HG03066 (cell line): ENCODE measurements around the gene MESP2.

ENCODE experiments used
- ATAC-seq: cut with Tn5 transposase; IDR thresholded peaks from one replicate; pipeline ENCODE4 v1.9.1; 2021; ENCODE audit warnings: low read depth; ENCODE audit not compliant: unreplicated experiment

MESP2 gene

GRCh38 chr15:89776274-89777072 is at the start of gene MESP2:
TSS of gene MESP2 (plus strand) at chr15:89776332. CDS start at chr15:89776358, 26 bp downstream.
- peak; percentile 71 for ATAC-seq

- no peak for ATAC-seq
These were observed 47.9 kb upstream of the MESP2 start for GRCh38 chr15:89728254-89728653.

- no peak for ATAC-seq
These were observed 44.9 kb upstream of the MESP2 start for GRCh38 chr15:89731275-89731674.

DNA sequence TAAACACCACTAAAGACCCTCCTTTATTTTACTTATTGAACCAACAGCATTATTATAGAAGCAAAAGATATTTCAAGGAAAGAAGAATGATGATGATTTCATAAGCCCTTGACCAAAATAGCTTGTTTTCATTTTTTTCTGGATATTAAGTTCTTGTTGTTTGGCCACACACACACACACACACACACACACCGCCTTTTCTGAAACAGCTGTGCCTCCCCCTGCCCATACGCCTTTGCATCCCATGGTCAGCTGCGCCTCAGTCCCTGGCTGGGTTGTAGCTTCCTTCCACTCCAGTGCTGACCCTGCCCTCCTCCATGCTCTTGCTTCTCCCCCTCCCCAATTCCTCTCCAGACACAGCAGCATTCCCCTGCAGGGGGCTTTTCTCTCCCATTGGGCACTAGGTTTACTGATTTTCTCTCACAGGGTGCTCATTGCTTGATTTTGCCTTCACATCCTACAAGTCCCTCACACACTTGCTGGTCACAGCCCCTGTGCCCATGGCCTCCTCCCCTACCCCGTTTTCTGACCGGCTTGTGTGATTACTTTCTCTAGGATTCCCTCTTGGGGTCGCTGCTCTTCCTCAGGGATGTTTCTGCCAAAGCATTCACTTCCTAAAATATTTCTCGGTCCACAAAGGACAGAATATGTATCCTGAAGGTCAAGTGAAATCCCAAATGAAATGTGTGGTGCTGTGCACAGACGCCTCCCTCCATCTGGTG is 43.5 kb upstream of the MESP2 start:
- no peak for ATAC-seq

GRCh38 chr15:89735773-89736172 is 40.4 kb upstream of the MESP2 start:
- no peak for ATAC-seq

GRCh38 chr15:89740137-89740536 is 36.0 kb upstream of the MESP2 start:
- no peak for ATAC-seq

DNA sequence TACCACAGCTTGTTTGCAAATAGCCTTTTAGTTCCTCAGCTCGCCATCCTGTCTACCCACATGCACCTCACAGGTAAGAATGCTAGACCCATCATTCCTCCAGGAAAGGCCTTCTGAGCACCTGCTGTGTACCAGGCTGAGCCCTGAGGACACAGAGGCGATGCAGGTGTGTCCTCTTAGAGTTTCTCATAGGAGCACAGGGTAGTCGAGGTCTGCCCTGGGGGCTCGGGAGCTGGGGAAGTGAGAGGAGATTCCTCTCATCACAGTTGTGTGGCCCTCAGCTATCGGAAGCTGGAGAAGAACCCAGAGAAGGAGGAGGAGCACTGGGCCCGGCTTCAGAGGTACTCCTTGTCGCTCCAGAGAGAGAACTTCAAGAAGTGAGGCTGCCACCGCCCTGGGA is 33.1 kb upstream of the MESP2 start:
- no peak for ATAC-seq

GRCh38 chr15:89743594-89743993 is 32.5 kb upstream of the MESP2 start:
- ATAC-seq, result no peak

DNA sequence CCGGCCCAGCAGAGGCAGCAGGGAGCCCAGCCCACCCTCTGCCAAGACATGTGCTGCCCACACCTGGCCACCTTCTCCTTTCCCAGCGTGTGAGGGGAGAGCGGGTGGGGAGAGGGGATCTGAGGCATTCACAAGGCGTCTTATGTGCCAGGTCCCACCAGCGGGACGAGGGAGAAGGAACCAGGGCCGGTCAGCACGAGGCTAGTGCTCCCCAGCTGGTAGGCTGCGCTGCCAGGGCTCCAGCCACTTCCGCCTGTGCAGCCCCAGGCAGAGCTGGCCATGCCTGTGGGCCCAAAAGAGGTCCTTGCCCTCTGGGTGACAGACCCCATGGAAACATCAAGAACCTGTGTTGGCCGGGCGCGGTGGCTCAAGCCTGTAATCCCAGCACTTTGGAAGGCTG is 31.0 kb upstream of the MESP2 start:
- no peak for ATAC-seq

DNA sequence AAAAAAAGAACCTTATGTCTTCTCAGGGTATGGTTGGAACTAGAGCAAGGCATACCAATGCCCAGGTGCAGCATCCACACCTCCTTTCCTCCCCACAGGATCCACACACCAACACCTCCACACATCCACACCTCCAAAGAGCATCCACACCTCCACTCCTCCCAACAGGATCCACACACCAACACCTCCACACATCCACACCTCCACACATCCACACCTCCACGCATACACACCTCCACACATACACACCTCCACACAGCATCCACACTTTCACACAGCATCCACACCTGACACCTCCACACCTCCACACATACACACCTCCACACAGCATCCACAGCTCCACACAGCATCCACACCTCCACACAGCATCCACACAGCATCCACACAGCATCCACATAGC is 30.4 kb upstream of the MESP2 start:
- ATAC-seq, result no peak

GRCh38 chr15:89746386-89746780 is 29.7 kb upstream of the MESP2 start:
- no peak for ATAC-seq

DNA sequence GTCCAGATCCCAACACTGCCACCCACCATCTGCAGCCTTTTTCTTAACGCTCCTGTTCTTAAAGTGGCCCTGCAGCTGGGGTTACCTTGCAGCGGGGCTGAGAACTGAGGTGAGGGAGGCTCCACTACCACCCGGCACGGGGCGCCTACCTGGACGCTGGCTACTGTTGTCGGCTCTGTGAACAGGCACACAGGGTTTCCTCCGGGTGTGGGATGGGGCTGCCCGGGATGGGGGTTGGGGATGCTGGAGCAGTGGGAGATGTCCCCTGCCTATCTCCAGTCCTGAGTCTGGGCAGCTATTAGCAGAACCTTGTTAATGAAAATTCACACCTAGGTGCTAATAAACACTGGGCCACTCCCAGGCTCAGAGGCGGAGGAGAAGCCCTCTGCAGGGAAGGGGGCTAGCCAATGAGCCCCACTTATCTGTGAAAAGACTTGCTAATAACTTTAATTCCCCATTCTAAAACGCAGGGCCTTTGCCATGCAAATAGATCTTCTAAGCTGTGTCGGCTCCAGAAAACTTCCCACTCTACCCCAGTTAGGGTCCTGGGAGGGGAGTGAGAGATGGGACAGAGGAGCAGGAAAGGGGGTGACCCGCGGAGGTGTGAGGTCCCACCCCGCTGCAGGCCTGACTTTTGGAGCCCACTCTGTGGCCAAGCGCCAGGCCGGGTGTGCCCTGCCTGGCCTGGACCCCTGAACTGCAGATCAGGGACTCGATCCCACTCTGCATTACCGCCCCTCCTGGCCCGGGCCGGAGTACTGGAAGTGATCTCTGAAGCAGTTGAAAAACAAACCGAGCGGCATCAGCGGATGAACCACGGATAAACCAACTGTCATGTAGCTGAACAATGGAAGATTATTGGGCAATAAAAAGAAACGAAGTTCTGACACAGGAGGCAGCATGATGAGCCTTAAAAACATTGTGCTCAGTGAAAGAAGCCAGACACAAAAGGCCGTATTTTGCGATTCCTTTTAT is 28.1 kb upstream of the MESP2 start:
- ATAC-seq, result no peak

DNA sequence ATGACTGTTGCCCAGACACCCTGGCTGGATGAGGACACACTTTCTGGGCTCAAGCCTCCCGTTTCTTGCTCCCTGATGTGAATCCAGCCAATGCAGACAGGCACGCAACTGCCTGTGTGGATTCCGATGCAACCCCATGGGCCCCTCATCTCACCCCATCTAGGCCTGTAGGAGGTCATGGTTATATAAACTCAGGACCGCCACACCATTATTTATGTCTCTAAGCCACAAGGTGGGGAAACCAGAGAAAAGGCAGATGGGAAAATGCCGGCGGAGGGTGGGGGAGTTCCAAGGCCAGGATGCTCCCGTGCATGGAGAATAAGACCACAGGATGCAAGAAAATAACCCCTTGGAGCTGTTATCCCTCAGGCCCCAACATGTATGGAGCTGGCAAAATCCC is 27.1 kb upstream of the MESP2 start:
- ATAC-seq, result no peak

DNA sequence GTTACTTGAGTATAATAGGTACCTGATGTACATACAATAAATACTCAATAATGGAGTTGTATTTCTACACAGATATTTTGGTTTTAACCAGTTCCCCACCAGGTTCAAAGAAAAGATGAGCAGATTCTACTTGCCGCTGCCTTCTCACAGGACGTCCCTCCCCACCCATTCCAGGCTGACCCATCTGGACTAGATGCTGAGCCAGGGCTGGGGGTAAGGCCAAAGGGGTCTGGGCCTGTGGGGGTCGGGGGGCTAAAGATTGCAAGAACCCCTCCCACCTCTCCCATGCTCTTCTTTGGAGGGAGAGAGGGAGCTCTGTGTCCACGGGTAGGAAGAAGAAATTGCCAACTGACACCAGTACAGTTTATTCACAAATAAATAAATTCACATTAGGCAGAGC is 26.6 kb upstream of the MESP2 start:
- no peak for ATAC-seq

- ATAC-seq, result peak; percentile 13
These were observed 26.1 kb upstream of the MESP2 start for GRCh38 chr15:89749951-89750559.

- peak; percentile 94 for ATAC-seq
These were observed 25.3 kb upstream of the MESP2 start, which contains the start of gene MESP1 for GRCh38 chr15:89750560-89751542. TSS of gene MESP1 (minus strand) at chr15:89751249. CDS start at chr15:89751231, 18 bp downstream.

- ATAC-seq, result no peak
These were observed 24.4 kb upstream of the MESP2 start for GRCh38 chr15:89751748-89752147.

DNA sequence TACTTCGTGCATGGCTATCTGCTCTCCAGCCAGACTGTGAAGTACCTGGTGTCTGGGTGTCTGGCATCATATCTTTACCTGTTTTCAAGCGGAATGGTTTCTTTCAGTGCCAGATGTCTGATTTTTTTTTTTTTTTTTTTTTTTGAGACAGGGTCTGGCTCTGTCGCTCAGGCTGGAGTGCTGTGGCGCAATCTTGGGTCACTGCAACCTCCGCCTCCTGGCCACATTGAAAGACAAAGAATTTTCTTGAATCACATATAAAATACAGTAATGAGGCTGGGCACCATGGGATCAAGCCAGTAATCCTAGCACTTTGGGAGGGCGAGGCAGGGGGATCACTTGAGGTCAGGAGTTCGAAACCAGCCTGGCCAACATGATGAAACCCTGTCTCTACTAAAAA is 22.3 kb upstream of the MESP2 start:
- no peak for ATAC-seq
